ENCODE results near the gene SPAG4.

DNA sequence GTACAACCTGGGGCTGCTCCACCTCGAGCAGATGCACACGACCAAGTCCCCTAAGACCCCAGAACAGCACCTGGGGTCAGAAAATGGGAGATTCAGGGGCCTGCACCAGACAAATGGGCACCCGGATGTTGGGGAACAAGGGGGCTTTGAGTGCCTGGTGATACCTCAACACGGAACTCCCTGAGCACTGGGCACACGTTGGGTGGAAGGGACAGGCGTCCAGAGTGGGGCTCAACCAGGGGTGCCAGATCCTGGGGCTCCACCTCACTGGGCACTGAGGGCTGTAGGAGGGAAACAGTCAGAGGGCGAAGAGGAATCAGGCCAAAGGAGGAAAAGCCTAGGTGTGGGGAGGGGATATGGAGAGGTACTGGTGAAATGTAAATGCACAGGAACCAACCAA lies 33.5 kb upstream of the SPAG4 start:
- TF ChIP-seq, protein P1, sequence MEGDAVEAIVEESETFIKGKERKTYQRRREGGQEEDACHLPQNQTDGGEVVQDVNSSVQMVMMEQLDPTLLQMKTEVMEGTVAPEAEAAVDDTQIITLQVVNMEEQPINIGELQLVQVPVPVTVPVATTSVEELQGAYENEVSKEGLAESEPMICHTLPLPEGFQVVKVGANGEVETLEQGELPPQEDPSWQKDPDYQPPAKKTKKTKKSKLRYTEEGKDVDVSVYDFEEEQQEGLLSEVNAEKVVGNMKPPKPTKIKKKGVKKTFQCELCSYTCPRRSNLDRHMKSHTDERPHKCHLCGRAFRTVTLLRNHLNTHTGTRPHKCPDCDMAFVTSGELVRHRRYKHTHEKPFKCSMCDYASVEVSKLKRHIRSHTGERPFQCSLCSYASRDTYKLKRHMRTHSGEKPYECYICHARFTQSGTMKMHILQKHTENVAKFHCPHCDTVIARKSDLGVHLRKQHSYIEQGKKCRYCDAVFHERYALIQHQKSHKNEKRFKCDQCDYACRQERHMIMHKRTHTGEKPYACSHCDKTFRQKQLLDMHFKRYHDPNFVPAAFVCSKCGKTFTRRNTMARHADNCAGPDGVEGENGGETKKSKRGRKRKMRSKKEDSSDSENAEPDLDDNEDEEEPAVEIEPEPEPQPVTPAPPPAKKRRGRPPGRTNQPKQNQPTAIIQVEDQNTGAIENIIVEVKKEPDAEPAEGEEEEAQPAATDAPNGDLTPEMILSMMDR (IDR thresholded peaks at IDR 0.05): no peak
- TF ChIP-seq POLR2AphosphoS5 (IDR thresholded peaks at IDR 0.05): no peak
- no peak for TF ChIP-seq POLR2A (IDR thresholded peaks at IDR 0.05)
- TF ChIP-seq EP300 (IDR thresholded peaks at IDR 0.05): no peak
